Liver (tissue), 3 donors: ENCODE results near the gene ATP10D.

Source experiments
- ATF3 ChIP-seq: IDR thresholded peaks from 2 replicates; pipeline ENCODE4 v1.6.1; 2016; ENCODE audit warnings: antibody characterized with exemption
- CTCF ChIP-seq: fragments of 150-350 bp; IDR thresholded peaks from 2 replicates; pipeline ENCODE4 v1.5.1; 2017; ENCODE audit warnings: improper control_type of control experiment, low read depth, low read length; ENCODE audit not compliant: missing input control
- GABPA ChIP-seq, 2 donors: IDR thresholded peaks in 1 of 2; conservative IDR thresholded peaks in 1 of 2; 2 replicates each; pipeline ENCODE4 v1.6.1; 2016; ENCODE audit warnings: antibody characterized with exemption in 2 of 2, mild to moderate bottlenecking in 1 of 2, moderate library complexity in 1 of 2
- HNF4A ChIP-seq, 2 donors: conservative IDR thresholded peaks; 2 replicates each; pipeline ENCODE4 v1.6.1; 2016; ENCODE audit warnings: antibody characterized with exemption in 2 of 2, mild to moderate bottlenecking in 2 of 2
- JUND ChIP-seq, 2 donors: IDR thresholded peaks; 2 replicates each; pipeline ENCODE4 v1.6.1; 2016; ENCODE audit warnings: antibody characterized with exemption in 2 of 2
- RAD21 ChIP-seq, 2 donors: IDR thresholded peaks; 2 replicates each; pipeline ENCODE4 v1.6.1; 2016; ENCODE audit warnings: antibody characterized with exemption in 2 of 2, mild to moderate bottlenecking in 2 of 2
- REST ChIP-seq: IDR thresholded peaks from 2 replicates; pipeline ENCODE4 v1.6.1; 2016; ENCODE audit warnings: antibody characterized with exemption, mild to moderate bottlenecking
- RXRA ChIP-seq, 2 donors: IDR thresholded peaks; 2 replicates each; pipeline ENCODE4 v1.6.1; 2017 to 2018; ENCODE audit warnings: antibody characterized with exemption in 2 of 2, mild to moderate bottlenecking in 1 of 2
- SP1 ChIP-seq: IDR thresholded peaks from 2 replicates; pipeline ENCODE4 v1.6.1; 2018; ENCODE audit warnings: antibody characterized with exemption, mild to moderate bottlenecking
- TAF1 ChIP-seq: conservative IDR thresholded peaks from 2 replicates; pipeline ENCODE4 v1.6.1; 2016; ENCODE audit warnings: antibody characterized with exemption, mild to moderate bottlenecking
- YY1 ChIP-seq: IDR thresholded peaks from 2 replicates; pipeline ENCODE4 v1.6.1; 2016; ENCODE audit warnings: antibody characterized with exemption, mild to moderate bottlenecking
- ZBTB33 ChIP-seq: IDR thresholded peaks from 2 replicates; pipeline ENCODE4 v1.6.1; 2016; ENCODE audit warnings: antibody characterized with exemption
- donor health status: healthy.
- donor health status: healthy.

- no peak for TF ChIP-seq CTCF
- no peak for TF ChIP-seq JUND (IDR thresholded peaks at IDR 0.05)
- no peak for TF ChIP-seq RXRA (IDR thresholded peaks at IDR 0.05)
- TF ChIP-seq GABPA (IDR thresholded peaks at IDR 0.05 in 1 of 2, conservative IDR thresholded peaks at IDR 0.05 in 1 of 2), result no peak
- no peak for TF ChIP-seq SP1
- TF ChIP-seq TAF1, result no peak
- no peak for TF ChIP-seq HNF4A (conservative IDR thresholded peaks at IDR 0.05)
- no peak for TF ChIP-seq RAD21 (IDR thresholded peaks at IDR 0.05)
- TF ChIP-seq REST, result no peak
- no peak for TF ChIP-seq YY1
- TF ChIP-seq ATF3, result no peak
- no peak for TF ChIP-seq ZBTB33
These were observed 6.3 kb upstream of the ATP10D start for GRCh38 chr4:47478804-47479203.
